Trophoblast cell (in vitro differentiated cells and primary cell): ENCODE measurements around the gene LHFPL5. TPM values are rescaled to one million over a fixed set of nuclear protein-coding genes. Genes with fewer than 3 reads are reported as not detected.

Experiments used
- DNase-seq, 2 donors: peaks; one replicate each; pipeline ENCODE4 v3.0.0-alpha.2; 2016
- H2AFZ ChIP-seq: 2 replicates; pipeline ENCODE4 v1.6.1; 2013; ENCODE audit warnings: low read length, moderate library complexity, mild to moderate bottlenecking; ENCODE audit not compliant: insufficient read depth, poor library complexity
- H2AK5ac ChIP-seq: 2 replicates; pipeline ENCODE4 v1.6.1; 2013; ENCODE audit warnings: mild to moderate bottlenecking, low read length
- H2BK120ac ChIP-seq: 2 replicates; pipeline ENCODE4 v1.6.1; 2013; ENCODE audit warnings: low read length, mild to moderate bottlenecking, moderate library complexity; ENCODE audit not compliant: insufficient read depth, poor library complexity
- H2BK12ac ChIP-seq: 2 replicates; pipeline ENCODE4 v1.6.1; 2013; ENCODE audit warnings: mild to moderate bottlenecking, low read length, moderate library complexity
- H2BK5ac ChIP-seq: 2 replicates; pipeline ENCODE4 v1.6.1; 2013; ENCODE audit warnings: low read length, low read depth, moderate library complexity, mild to moderate bottlenecking; ENCODE audit not compliant: poor library complexity
- H3K14ac ChIP-seq: 2 replicates; pipeline ENCODE4 v1.6.1; 2013; ENCODE audit warnings: mild to moderate bottlenecking, low read length
- H3K18ac ChIP-seq: 2 replicates; pipeline ENCODE4 v1.6.1; 2013; ENCODE audit warnings: mild to moderate bottlenecking, low read length
- H3K23ac ChIP-seq: 2 replicates; pipeline ENCODE4 v1.6.1; 2013; ENCODE audit warnings: low read length
- H3K27ac ChIP-seq: 2 replicates; pipeline ENCODE4 v1.5.1; 2013; ENCODE audit warnings: low read depth, mild to moderate bottlenecking, inconsistent platforms, low read length, moderate library complexity
- H3K27me3 ChIP-seq: 2 replicates; pipeline ENCODE4 v1.6.1; 2013; ENCODE audit warnings: inconsistent platforms, mild to moderate bottlenecking, low read length, moderate library complexity; ENCODE audit not compliant: insufficient read depth
- H3K36me3 ChIP-seq, 2 experiments: 1 replicate in 1 of 2; 2 replicates in 1 of 2; pipeline ENCODE4 v1.6.1; 2013; ENCODE audit warnings: low read length in 2 of 2, mild to moderate bottlenecking in 2 of 2, moderate library complexity in 1 of 2; ENCODE audit not compliant: insufficient read depth in 2 of 2, control insufficient read depth in 1 of 2
- H3K4ac ChIP-seq: 2 replicates; pipeline ENCODE4 v1.6.1; 2013; ENCODE audit warnings: low read depth, mild to moderate bottlenecking, low read length, moderate library complexity
- H3K4me1 ChIP-seq, 2 experiments: 1 replicate in 1 of 2; 2 replicates in 1 of 2; pipeline ENCODE4 v1.6.1; 2013; ENCODE audit warnings: low read length in 2 of 2, mild to moderate bottlenecking in 2 of 2, moderate library complexity in 1 of 2; ENCODE audit not compliant: insufficient read depth in 2 of 2, control insufficient read depth in 1 of 2
- H3K4me2 ChIP-seq: 2 replicates; pipeline ENCODE4 v1.6.1; 2013; ENCODE audit warnings: inconsistent platforms, mild to moderate bottlenecking, low read length, moderate library complexity
- H3K4me3 ChIP-seq: 2 replicates; pipeline ENCODE4 v1.5.1; 2013; ENCODE audit warnings: mild to moderate bottlenecking, low read depth, low read length, inconsistent platforms
- H3K79me1 ChIP-seq: one replicate; pipeline ENCODE4 v1.6.1; 2013; ENCODE audit warnings: low read length
- H3K79me2 ChIP-seq: 2 replicates; pipeline ENCODE4 v1.6.1; 2013; ENCODE audit warnings: low read length, mild to moderate bottlenecking; ENCODE audit not compliant: control insufficient read depth, insufficient read depth, poor library complexity
- H3K9ac ChIP-seq: 2 replicates; pipeline ENCODE4 v1.6.1; 2013; ENCODE audit warnings: mild to moderate bottlenecking, low read length
- H3K9me3 ChIP-seq: 2 replicates; pipeline ENCODE4 v1.6.1; 2013; ENCODE audit warnings: low read depth, mild to moderate bottlenecking, control low read depth, inconsistent platforms, low read length; ENCODE audit not compliant: insufficient read depth
- H4K12ac ChIP-seq: 2 replicates; pipeline ENCODE4 v1.6.1; 2013; ENCODE audit warnings: low read depth, mild to moderate bottlenecking, low read length, moderate library complexity
- H4K8ac ChIP-seq: 2 replicates; pipeline ENCODE4 v1.6.1; 2013; ENCODE audit warnings: low read depth, mild to moderate bottlenecking, low read length, moderate library complexity
- H4K91ac ChIP-seq: one replicate; pipeline ENCODE4 v1.6.1; 2013; ENCODE audit warnings: low read depth, mild to moderate bottlenecking, low read length, moderate library complexity
- WGBS: extraction: QIAGEN DNeasy Blood & Tissue Kit; methylation state at CpG from one replicate; pipeline ENCODE4 v1.1.7; 2013; ENCODE audit warnings: missing lambda C conversion rate; ENCODE audit not compliant: insufficient read length, insufficient coverage; ENCODE audit errors: extremely low coverage; 5-methylcytosine and 5-hydroxymethylcytosine counted together
- polyA plus RNA-seq: library from polyadenylated mRNA; stranded (reverse); fragments of 200-250 nt; gene quantifications from 2 replicates; pipeline ENCODE4 v1.2.3, GENCODE V29; 2013

The LHFPL5 gene
- polyA plus RNA-seq = not detected in 2 replicates

GRCh38 chr6:35804996-35805736 lies at the start of gene LHFPL5:
Gene LHFPL5 (plus strand): TSS chr6:35805352. CDS start chr6:35805671, 319 bp downstream.
- H3K9me3 ChIP-seq = peaks cover 3% of the 10 kb centered on the region
- H3K27me3 ChIP-seq = no peaks in the 10 kb centered on the region

GRCh38 chr6:35757456-35758123 lies 47.6 kb upstream of the LHFPL5 start:
- WGBS = no CpG with 5 or more reads among the region's 10 CpGs

More at GRCh38 chr6:35804996-35805736, at the start of gene LHFPL5:
- no peaks in the 10 kb centered on the region for H3K79me1 ChIP-seq
- H3K4me1 ChIP-seq = no peaks in the 10 kb centered on the region
- H3K27ac ChIP-seq = no peak within 1 kb of the TSS
- H3K14ac ChIP-seq = no peak within 1 kb of the TSS
- no peak within 1 kb of the TSS for H2AK5ac ChIP-seq
- H3K36me3 ChIP-seq = no peaks in the 10 kb centered on the region
- no CpG with 5 or more reads among the region's 40 CpGs for WGBS
- no peak within 1 kb of the TSS for H3K18ac ChIP-seq
- H4K8ac ChIP-seq = no peak within 1 kb of the TSS
- peak within 1 kb of the TSS; percentile 78 for H3K4me2 ChIP-seq
- DNase-seq = peak; percentile 32 to 71
- H3K4me3 ChIP-seq = peak within 1 kb of the TSS; percentile 54
- no peak within 1 kb of the TSS for H2BK12ac ChIP-seq
- no peak within 1 kb of the TSS for H2AFZ ChIP-seq
- H3K79me2 ChIP-seq = no peaks in the 10 kb centered on the region
- no peak within 1 kb of the TSS for H3K9ac ChIP-seq
- H3K23ac ChIP-seq = no peak within 1 kb of the TSS
- H4K91ac ChIP-seq = no peak within 1 kb of the TSS
- H3K4ac ChIP-seq = no peak within 1 kb of the TSS
- H2BK120ac ChIP-seq = no peak within 1 kb of the TSS
- H4K12ac ChIP-seq = no peak within 1 kb of the TSS
- H2BK5ac ChIP-seq = no peak within 1 kb of the TSS

GRCh38 chr6:35759426-35759825 lies 45.7 kb upstream of the LHFPL5 start:
- H4K8ac ChIP-seq = peak overlapping the region; percentile 12
- H3K79me1 ChIP-seq = no peaks in the 10 kb centered on the region
- no peak overlapping the region for H3K4me3 ChIP-seq
- H3K9ac ChIP-seq = no peak overlapping the region
- H3K36me3 ChIP-seq = no peaks in the 10 kb centered on the region
- H3K27me3 ChIP-seq = no peaks in the 10 kb centered on the region
- no peak overlapping the region for H4K12ac ChIP-seq
- H3K23ac ChIP-seq = no peak overlapping the region
- no peak for DNase-seq
- no peaks in the 10 kb centered on the region for H3K9me3 ChIP-seq
- H3K18ac ChIP-seq = no peak overlapping the region
- no peak overlapping the region for H3K4me2 ChIP-seq
- no peak overlapping the region for H3K27ac ChIP-seq
- H3K4ac ChIP-seq = no peak overlapping the region
- H2AK5ac ChIP-seq = no peak overlapping the region
- H4K91ac ChIP-seq = no peak overlapping the region
- H3K4me1 ChIP-seq = no peaks in the 10 kb centered on the region
- no peak overlapping the region for H2BK120ac ChIP-seq
- H2BK12ac ChIP-seq = no peak overlapping the region
- no CpG with 5 or more reads among the region's 3 CpGs for WGBS
- no peak overlapping the region for H2BK5ac ChIP-seq
- H2AFZ ChIP-seq = no peak overlapping the region
- H3K14ac ChIP-seq = no peak overlapping the region
- no peaks in the 10 kb centered on the region for H3K79me2 ChIP-seq

More at GRCh38 chr6:35757456-35758123, 47.6 kb upstream of the LHFPL5 start:
- no peak overlapping the region for H4K8ac ChIP-seq
- no peak overlapping the region for H3K14ac ChIP-seq
- no peak overlapping the region for H3K4me3 ChIP-seq
- DNase-seq = no peak
- H3K23ac ChIP-seq = no peak overlapping the region
- H3K4me1 ChIP-seq = no peaks in the 10 kb centered on the region
- no peak overlapping the region for H3K27ac ChIP-seq
- H3K36me3 ChIP-seq = no peaks in the 10 kb centered on the region
- H3K4me2 ChIP-seq = no peak overlapping the region
- no peak overlapping the region for H2BK5ac ChIP-seq
- H4K12ac ChIP-seq = no peak overlapping the region
- no peaks in the 10 kb centered on the region for H3K79me1 ChIP-seq
- H2BK120ac ChIP-seq = no peak overlapping the region
- no peaks in the 10 kb centered on the region for H3K79me2 ChIP-seq
- H3K27me3 ChIP-seq = no peaks in the 10 kb centered on the region
- H2AFZ ChIP-seq = no peak overlapping the region
- no peak overlapping the region for H2AK5ac ChIP-seq
- H3K9ac ChIP-seq = no peak overlapping the region
- no peak overlapping the region for H3K4ac ChIP-seq
- H4K91ac ChIP-seq = no peak overlapping the region
- no peaks in the 10 kb centered on the region for H3K9me3 ChIP-seq
- H3K18ac ChIP-seq = no peak overlapping the region
- no peak overlapping the region for H2BK12ac ChIP-seq

GRCh38 chr6:35765739-35766138 lies 39.4 kb upstream of the LHFPL5 start:
- H3K4me2 ChIP-seq = no peak overlapping the region
- no CpG with 5 or more reads among the region's 23 CpGs for WGBS
- no peak overlapping the region for H3K18ac ChIP-seq
- H4K12ac ChIP-seq = no peak overlapping the region
- no peak overlapping the region for H2BK120ac ChIP-seq
- H3K4me1 ChIP-seq = no peaks in the 10 kb centered on the region
- no peak overlapping the region for H2AFZ ChIP-seq
- H3K4me3 ChIP-seq = no peak overlapping the region
- no peaks in the 10 kb centered on the region for H3K36me3 ChIP-seq
- H2BK12ac ChIP-seq = no peak overlapping the region
- no peaks in the 10 kb centered on the region for H3K79me1 ChIP-seq
- no peaks in the 10 kb centered on the region for H3K27me3 ChIP-seq
- no peak overlapping the region for H2AK5ac ChIP-seq
- H4K8ac ChIP-seq = no peak overlapping the region
- DNase-seq = no peak
- H4K91ac ChIP-seq = no peak overlapping the region
- no peaks in the 10 kb centered on the region for H3K79me2 ChIP-seq
- no peak overlapping the region for H3K14ac ChIP-seq
- H3K23ac ChIP-seq = no peak overlapping the region
- no peak overlapping the region for H3K27ac ChIP-seq
- no peak overlapping the region for H2BK5ac ChIP-seq
- no peak overlapping the region for H3K4ac ChIP-seq
- no peaks in the 10 kb centered on the region for H3K9me3 ChIP-seq
- no peak overlapping the region for H3K9ac ChIP-seq
